IMR-90 (cell line): ENCODE measurements around the gene KLF7.

ENCODE experiments used
- BHLHE40 ChIP-seq: fragments of 150-350 bp; IDR thresholded peaks from 2 replicates; pipeline ENCODE4 v1.6.1; 2016; ENCODE audit warnings: mild to moderate bottlenecking, low read depth, low read length
- CEBPB ChIP-seq: IDR thresholded peaks from 2 replicates; pipeline ENCODE4 v1.6.1; 2012; ENCODE audit warnings: low read depth, low read length, improper control_type of control experiment
- FOS ChIP-seq: fragments of 150-350 bp; IDR thresholded peaks from 2 replicates; pipeline ENCODE4 v1.6.1; 2016; ENCODE audit warnings: low read depth, low read length
- MAFK ChIP-seq: IDR thresholded peaks from 2 replicates; pipeline ENCODE4 v1.6.1; 2012; ENCODE audit warnings: low read depth, low read length, improper control_type of control experiment
- MAZ ChIP-seq: IDR thresholded peaks from 2 replicates; pipeline ENCODE4 v1.6.1; 2012; ENCODE audit warnings: low read depth, mild to moderate bottlenecking, low read length, improper control_type of control experiment, moderate library complexity, borderline replicate concordance
- MXI1 ChIP-seq: IDR thresholded peaks from 2 replicates; pipeline ENCODE4 v1.6.1; 2012; ENCODE audit warnings: low read depth, mild to moderate bottlenecking, low read length, moderate library complexity, borderline replicate concordance
- POLR2A ChIP-seq: IDR thresholded peaks from 2 replicates; pipeline ENCODE4 v1.6.1; 2012; ENCODE audit warnings: mild to moderate bottlenecking, low read depth, low read length
- RAD21 ChIP-seq: IDR thresholded peaks from 2 replicates; pipeline ENCODE4 v1.6.1; 2012; ENCODE audit warnings: low read length, improper control_type of control experiment
- RCOR1 ChIP-seq: IDR thresholded peaks from 2 replicates; pipeline ENCODE4 v1.6.1; 2012; ENCODE audit warnings: mild to moderate bottlenecking, low read length, improper control_type of control experiment; ENCODE audit not compliant: insufficient replicate concordance
- RFX5 ChIP-seq: IDR thresholded peaks from 2 replicates; pipeline ENCODE4 v1.8.0; 2012; ENCODE audit warnings: low read depth, mild to moderate bottlenecking, low read length, moderate library complexity
- SMC3 ChIP-seq: fragments of 150-350 bp; IDR thresholded peaks from 2 replicates; pipeline ENCODE4 v1.6.1; 2016; ENCODE audit warnings: low read depth, mild to moderate bottlenecking, antibody characterized with exemption, low read length, moderate library complexity
- USF2 ChIP-seq: fragments of 150-350 bp; IDR thresholded peaks from 2 replicates; pipeline ENCODE4 v1.6.1; 2017; ENCODE audit warnings: mild to moderate bottlenecking, antibody characterized with exemption, low read length, low read depth
- TF ChIP-seq, protein P1 (sequence below): conservative IDR thresholded peaks from 2 replicates; pipeline ENCODE4 v1.5.1; 2012; ENCODE audit warnings: mild to moderate bottlenecking, low read depth, low read length, improper control_type of control experiment

DNA sequence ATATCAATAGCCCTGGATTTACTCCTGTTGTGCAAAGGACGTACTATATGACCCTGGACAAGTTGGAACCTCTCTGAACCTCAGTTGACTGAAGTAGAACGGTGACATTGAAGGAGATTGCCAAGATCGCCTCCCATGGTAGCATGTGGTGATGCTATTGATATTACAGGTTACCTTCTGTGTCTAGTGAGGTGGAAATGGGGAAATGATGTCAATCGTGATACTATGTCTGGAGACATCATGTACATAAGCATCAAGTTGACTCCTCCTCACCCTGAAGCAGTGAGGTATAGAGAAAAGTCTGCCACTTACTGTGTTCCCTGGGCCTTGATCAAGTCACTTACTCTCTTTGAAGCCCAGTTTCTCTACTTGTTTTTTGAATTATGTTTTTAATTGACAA is 93.9 kb downstream of the KLF7 start:
- no peak for TF ChIP-seq FOS
- TF ChIP-seq, protein P1, sequence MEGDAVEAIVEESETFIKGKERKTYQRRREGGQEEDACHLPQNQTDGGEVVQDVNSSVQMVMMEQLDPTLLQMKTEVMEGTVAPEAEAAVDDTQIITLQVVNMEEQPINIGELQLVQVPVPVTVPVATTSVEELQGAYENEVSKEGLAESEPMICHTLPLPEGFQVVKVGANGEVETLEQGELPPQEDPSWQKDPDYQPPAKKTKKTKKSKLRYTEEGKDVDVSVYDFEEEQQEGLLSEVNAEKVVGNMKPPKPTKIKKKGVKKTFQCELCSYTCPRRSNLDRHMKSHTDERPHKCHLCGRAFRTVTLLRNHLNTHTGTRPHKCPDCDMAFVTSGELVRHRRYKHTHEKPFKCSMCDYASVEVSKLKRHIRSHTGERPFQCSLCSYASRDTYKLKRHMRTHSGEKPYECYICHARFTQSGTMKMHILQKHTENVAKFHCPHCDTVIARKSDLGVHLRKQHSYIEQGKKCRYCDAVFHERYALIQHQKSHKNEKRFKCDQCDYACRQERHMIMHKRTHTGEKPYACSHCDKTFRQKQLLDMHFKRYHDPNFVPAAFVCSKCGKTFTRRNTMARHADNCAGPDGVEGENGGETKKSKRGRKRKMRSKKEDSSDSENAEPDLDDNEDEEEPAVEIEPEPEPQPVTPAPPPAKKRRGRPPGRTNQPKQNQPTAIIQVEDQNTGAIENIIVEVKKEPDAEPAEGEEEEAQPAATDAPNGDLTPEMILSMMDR, result no peak
- no peak for TF ChIP-seq RFX5
- no peak for TF ChIP-seq POLR2A
- TF ChIP-seq MAFK, result no peak
- no peak for TF ChIP-seq SMC3
- no peak for TF ChIP-seq RCOR1
- no peak for TF ChIP-seq USF2
- TF ChIP-seq MXI1, result no peak
- no peak for TF ChIP-seq RAD21
- TF ChIP-seq MAZ, result no peak
- no peak for TF ChIP-seq BHLHE40
- no peak for TF ChIP-seq CEBPB
